ENCODE results near the gene RNF186. TPM values are rescaled to one million over a fixed set of nuclear protein-coding genes. Genes with fewer than 3 reads are reported as not detected.

The RNF186 gene
- polyA plus RNA-seq, 1 donor from 2014 or later: not detected

GRCh38 chr1:19798486-19799229 is 16.4 kb downstream of the RNF186 start:
- Histone ChIP-seq H3K9me3 (ENCODE audit: low read length) (no peaks in the 10 kb centered on the region), H2AFZ (ENCODE audit: low read depth, low read length) (no peak overlapping the region)

GRCh38 chr1:19797827-19798226 is 17.3 kb downstream of the RNF186 start:
- Histone ChIP-seq H4K20me1 (ENCODE audit: insufficient read depth) (no peaks in the 10 kb centered on the region), H3K9me3 (ENCODE audit: low read length) (no peaks in the 10 kb centered on the region), H3K36me3 (ENCODE audit: insufficient read depth, low read length) (no peaks in the 10 kb centered on the region), H3K4me2 (ENCODE audit: low read length) (no peak overlapping the region), H3K79me2 (replicated peaks; ENCODE audit: insufficient read depth, low read length) (no peaks in the 10 kb centered on the region), H3K4me3 (ENCODE audit: low read length) (no peak overlapping the region), H2AFZ (ENCODE audit: low read depth, low read length) (no peak overlapping the region), H3K9me2 (ENCODE audit: insufficient read depth, low read length) (no peaks in the 10 kb centered on the region), H3F3A (ENCODE audit: insufficient read depth, low read length, poor library complexity, severe bottlenecking) (no peaks in the 10 kb centered on the region), H3K27me3 (ENCODE audit: insufficient read depth, low read depth, low read length) (peaks cover 40% of the 10 kb centered on the region), H3K9ac (ENCODE audit: low read length) (no peak overlapping the region), H3K27ac (ENCODE audit: low read length) (no peak overlapping the region)
- TF ChIP-seq EZH2 (IDR thresholded peaks at IDR 0.05; ENCODE audit: borderline replicate concordance, insufficient read depth, low read length, poor library complexity, severe bottlenecking): no peak
- TF ChIP-seq RAD21 (conservative IDR thresholded peaks at IDR 0.05): no peak
- no peak for TF ChIP-seq SMC3 (conservative IDR thresholded peaks at IDR 0.05; ENCODE audit: poor library complexity)
- TF ChIP-seq CTCF (IDR thresholded peaks at IDR 0.05; ENCODE audit: poor library complexity, severe bottlenecking): no peak
- no peak for TF ChIP-seq EP300 (conservative IDR thresholded peaks at IDR 0.05; ENCODE audit: poor library complexity, severe bottlenecking)

More at GRCh38 chr1:19798486-19799229, 16.4 kb downstream of the RNF186 start:
- no peaks in the 10 kb centered on the region for H3F3A ChIP-seq (ENCODE audit: insufficient read depth, low read length, poor library complexity, severe bottlenecking)
- no peak overlapping the region for H3K4me2 ChIP-seq (ENCODE audit: low read length)
- no peak overlapping the region for H3K9ac ChIP-seq (ENCODE audit: low read length)
- TF ChIP-seq EZH2 (IDR thresholded peaks at IDR 0.05; ENCODE audit: borderline replicate concordance, insufficient read depth, low read length, poor library complexity, severe bottlenecking): no peak
- no peak for TF ChIP-seq SMC3 (conservative IDR thresholded peaks at IDR 0.05; ENCODE audit: poor library complexity)
- TF ChIP-seq CTCF (IDR thresholded peaks at IDR 0.05; ENCODE audit: poor library complexity, severe bottlenecking): no peak
- TF ChIP-seq TAF1 (IDR thresholded peaks at IDR 0.05; ENCODE audit: low read depth): no peak
- no peak for TF ChIP-seq EP300 (conservative IDR thresholded peaks at IDR 0.05; ENCODE audit: poor library complexity, severe bottlenecking)
- no peak for TF ChIP-seq POLR2AphosphoS5 (IDR thresholded peaks at IDR 0.05)
- TF ChIP-seq RAD21 (conservative IDR thresholded peaks at IDR 0.05): no peak
- no peak for TF ChIP-seq REST (IDR thresholded peaks at IDR 0.05; ENCODE audit: borderline replicate concordance)
- no peak for TF ChIP-seq MXI1 (conservative IDR thresholded peaks at IDR 0.05; ENCODE audit: poor library complexity, severe bottlenecking)
- H3K27me3 ChIP-seq (ENCODE audit: insufficient read depth, low read depth, low read length): peaks cover 40% of the 10 kb centered on the region
- no peak overlapping the region for H3K4me3 ChIP-seq (ENCODE audit: low read length)
- H3K79me2 ChIP-seq (replicated peaks; ENCODE audit: insufficient read depth, low read length): no peaks in the 10 kb centered on the region
- no peaks in the 10 kb centered on the region for H3K9me2 ChIP-seq (ENCODE audit: insufficient read depth, low read length)
- no peaks in the 10 kb centered on the region for H3K36me3 ChIP-seq (ENCODE audit: insufficient read depth, low read length)
- H3K27ac ChIP-seq (ENCODE audit: low read length): no peak overlapping the region
- H4K20me1 ChIP-seq (ENCODE audit: insufficient read depth): no peaks in the 10 kb centered on the region

Measured in neural cell (in vitro differentiated cells).